DOHH2 (cell line): Measurements from ENCODE around the gene VPS26B.

ENCODE experiments used
- H3F3A ChIP-seq: fragments of 200-600 bp; sonication (generic), shearing (Covaris generic); 2 replicates; pipeline ENCODE4 v1.6.0; 2016; ENCODE audit warnings: antibody characterized with exemption, mild to moderate bottlenecking; ENCODE audit not compliant: control insufficient read depth, insufficient read depth
- H3K27ac ChIP-seq: fragments of 200-600 bp; sonication (generic); 2 replicates; pipeline ENCODE4 v1.5.1; 2014; ENCODE audit warnings: low read depth, mild to moderate bottlenecking, low read length, moderate library complexity
- H3K27me3 ChIP-seq: fragments of 200-600 bp; sonication (generic); 2 replicates; pipeline ENCODE4 v1.6.1; 2014; ENCODE audit warnings: mild to moderate bottlenecking, low read length, mixed read lengths; ENCODE audit not compliant: control insufficient read depth
- H3K36me3 ChIP-seq: fragments of 200-600 bp; sonication (generic); 2 replicates; pipeline ENCODE4 v1.6.1; 2014; ENCODE audit warnings: mild to moderate bottlenecking, low read length, moderate library complexity, mixed read lengths; ENCODE audit not compliant: control insufficient read depth
- H3K4me1 ChIP-seq: fragments of 200-600 bp; sonication (generic); 2 replicates; pipeline ENCODE4 v1.6.1; 2014; ENCODE audit warnings: mild to moderate bottlenecking, low read length, mixed read lengths; ENCODE audit not compliant: control insufficient read depth
- H3K4me2 ChIP-seq: fragments of 200-600 bp; sonication (generic); 2 replicates; pipeline ENCODE4 v1.6.0; 2014; ENCODE audit warnings: mild to moderate bottlenecking, low read length, moderate library complexity
- H3K4me3 ChIP-seq: fragments of 200-600 bp; sonication (generic); 2 replicates; pipeline ENCODE4 v1.5.1; 2014; ENCODE audit warnings: mild to moderate bottlenecking, low read length, mixed read lengths
- H3K79me2 ChIP-seq: fragments of 200-600 bp; sonication (generic); 2 replicates; pipeline ENCODE4 v1.6.1; 2014; ENCODE audit warnings: mild to moderate bottlenecking, low read length, mixed read lengths; ENCODE audit not compliant: control insufficient read depth
- H3K9me2 ChIP-seq: fragments of 200-600 bp; sonication (generic); replicated peaks from 2 replicates; pipeline ENCODE4 v1.6.1; 2014; ENCODE audit warnings: mild to moderate bottlenecking, low read length, mixed read lengths; ENCODE audit not compliant: control insufficient read depth
- H3K9me3 ChIP-seq: fragments of 200-600 bp; sonication (generic); 2 replicates; pipeline ENCODE4 v1.6.1; 2014; ENCODE audit warnings: antibody characterized with exemption, low read length, mixed read lengths; ENCODE audit not compliant: control insufficient read depth, insufficient read depth
- H4K20me1 ChIP-seq: fragments of 200-600 bp; sonication (generic); 2 replicates; pipeline ENCODE4 v1.6.0; 2014; ENCODE audit warnings: low read depth, mild to moderate bottlenecking, antibody characterized with exemption, low read length, moderate library complexity; ENCODE audit not compliant: control insufficient read depth, insufficient read depth
- CTCF ChIP-seq: fragments of 200-600 bp; sonication (generic); IDR thresholded peaks from one replicate; pipeline ENCODE4 v1.5.1; 2014; ENCODE audit warnings: antibody characterized with exemption, mild to moderate bottlenecking, low read depth, low read length; ENCODE audit not compliant: poor library complexity, severe bottlenecking
- EZH2phosphoT487 ChIP-seq: fragments of 200-600 bp; sonication (generic); IDR thresholded peaks from 2 replicates; pipeline ENCODE4 v1.6.1; 2017; ENCODE audit warnings: borderline replicate concordance, mild to moderate bottlenecking, antibody characterized with exemption, low read length, moderate library complexity, mixed read lengths

Gene VPS26B

GRCh38 chr11:134238956-134239355, 14.5 kb downstream of the VPS26B start:
- no peak for TF ChIP-seq EZH2phosphoT487
- no peak for TF ChIP-seq CTCF
- Histone ChIP-seq H3K36me3 (no peaks in the 10 kb centered on the region), H3K4me2 (no peak overlapping the region)

GRCh38 chr11:134240592-134240991, 16.1 kb downstream of the VPS26B start:
- H3K79me2 ChIP-seq = no peaks in the 10 kb centered on the region
- H4K20me1 ChIP-seq = peaks cover 11% of the 10 kb centered on the region
- H3K9me3 ChIP-seq = no peaks in the 10 kb centered on the region
- H3K27me3 ChIP-seq = peaks cover 17% of the 10 kb centered on the region; the same call in 1 of the 2 replicates
- H3K36me3 ChIP-seq = no peaks in the 10 kb centered on the region
- no peaks in the 10 kb centered on the region for H3F3A ChIP-seq
- H3K27ac ChIP-seq = no peak overlapping the region
- H3K9me2 ChIP-seq = no peaks in the 10 kb centered on the region
- no peaks in the 10 kb centered on the region for H3K4me1 ChIP-seq
- no peak overlapping the region for H3K4me2 ChIP-seq
- no peak overlapping the region for H3K4me3 ChIP-seq
- TF ChIP-seq CTCF (no peak), EZH2phosphoT487 (no peak)

More at GRCh38 chr11:134238956-134239355, 14.5 kb downstream of the VPS26B start:
- no peaks in the 10 kb centered on the region for H3F3A ChIP-seq
- no peaks in the 10 kb centered on the region for H3K9me3 ChIP-seq
- peaks cover 7% of the 10 kb centered on the region; the same call in 1 of the 2 replicates for H4K20me1 ChIP-seq
- H3K4me3 ChIP-seq = no peak overlapping the region
- no peak overlapping the region for H3K27ac ChIP-seq
- H3K9me2 ChIP-seq = no peaks in the 10 kb centered on the region
- no peaks in the 10 kb centered on the region for H3K4me1 ChIP-seq
- H3K27me3 ChIP-seq = peaks cover 22% of the 10 kb centered on the region; the same call in 1 of the 2 replicates
- no peaks in the 10 kb centered on the region for H3K79me2 ChIP-seq

GRCh38 chr11:134242376-134242775, 17.9 kb downstream of the VPS26B start:
- H3K36me3 ChIP-seq = peaks cover 3% of the 10 kb centered on the region; the same call in 1 of the 2 replicates
- H3K27ac ChIP-seq = no peak overlapping the region
- H3K4me2 ChIP-seq = no peak overlapping the region
- H3K4me1 ChIP-seq = no peaks in the 10 kb centered on the region
- no peaks in the 10 kb centered on the region for H3K9me2 ChIP-seq
- no peak for TF ChIP-seq CTCF
- no peak for TF ChIP-seq EZH2phosphoT487
- H3K4me3 ChIP-seq = no peak overlapping the region
- H3F3A ChIP-seq = no peaks in the 10 kb centered on the region
- peaks cover 11% of the 10 kb centered on the region; the same call in 1 of the 2 replicates for H3K27me3 ChIP-seq
- peaks cover 4% of the 10 kb centered on the region for H4K20me1 ChIP-seq
- no peaks in the 10 kb centered on the region for H3K79me2 ChIP-seq
- H3K9me3 ChIP-seq = no peaks in the 10 kb centered on the region
